ENCODE measurements around the gene FERMT1.
"Not testable (repeated sequence)": the region's sequence is repeated elsewhere in the genome, so short reads cannot be mapped to it uniquely, and the experiment has no call there.

Gene FERMT1

GRCh38 chr20:6057691-6058090, 65.1 kb downstream of the FERMT1 start:
- no peak for DNase-seq (ENCODE audit: low spot score)
- no peak for TF ChIP-seq CTCF (IDR thresholded peaks at IDR 0.05; ENCODE audit: extremely low read depth, missing control alignments)

- TF ChIP-seq CTCF (IDR thresholded peaks at IDR 0.05; ENCODE audit: extremely low read depth, missing control alignments): no peak
These were observed 65.7 kb downstream of the FERMT1 start for GRCh38 chr20:6057139-6057538.

GRCh38 chr20:6055981-6056569, 66.8 kb downstream of the FERMT1 start:
- TF ChIP-seq CTCF (IDR thresholded peaks at IDR 0.05; ENCODE audit: extremely low read depth, missing control alignments): no peak
- DNase-seq (ENCODE audit: low spot score): no peak

More at GRCh38 chr20:6057139-6057538, 65.7 kb downstream of the FERMT1 start:
- DNase-seq (ENCODE audit: low spot score): no peak

- TF ChIP-seq CTCF (IDR thresholded peaks at IDR 0.05; ENCODE audit: extremely low read depth, missing control alignments): no peak
- DNase-seq (ENCODE audit: low spot score): no peak
These were observed 67.6 kb downstream of the FERMT1 start for GRCh38 chr20:6055161-6055783.

GRCh38 chr20:6054689-6055051, 68.2 kb downstream of the FERMT1 start:
- not testable (repeated sequence) for DNase-seq (ENCODE audit: low spot score)

GRCh38 chr20:6053776-6054688, 68.8 kb downstream of the FERMT1 start, which contains the start of gene LRRN4:
Gene LRRN4 (minus strand): TSS chr20:6054060. CDS start chr20:6052799, 1,261 bp downstream.
- TF ChIP-seq CTCF (IDR thresholded peaks at IDR 0.05; ENCODE audit: extremely low read depth, missing control alignments): no peak
- no peak for DNase-seq (ENCODE audit: low spot score)

- no peak for TF ChIP-seq CTCF (IDR thresholded peaks at IDR 0.05; ENCODE audit: extremely low read depth, missing control alignments)
- DNase-seq (ENCODE audit: low spot score): no peak
These were observed 69.6 kb downstream of the FERMT1 start for GRCh38 chr20:6053064-6053775.

All from GM20000 (cell line).